Neural cell (in vitro differentiated cells): ENCODE data around the gene HECW1. TPM values are rescaled to one million over a fixed set of nuclear protein-coding genes. Genes with fewer than 3 reads are reported as not detected.
"Not testable (repeated sequence)": the region's sequence is repeated elsewhere in the genome, so short reads cannot be mapped to it uniquely, and the experiment has no call there.

Source experiments
- H2AFZ ChIP-seq: fragments of 200-600, 300-800 bp; sonication (generic), shearing (Covaris generic); 2 replicates; pipeline ENCODE4 v1.6.0; 2014; ENCODE audit warnings: low read depth, mild to moderate bottlenecking, antibody characterized with exemption, low read length, moderate library complexity
- H3F3A ChIP-seq: fragments of 200-600 bp; shearing (Covaris generic); 2 replicates; pipeline ENCODE4 v1.6.1; 2016; ENCODE audit warnings: mild to moderate bottlenecking, moderate library complexity, mixed read lengths, antibody characterized with exemption, low read length; ENCODE audit not compliant: insufficient read depth, poor library complexity, severe bottlenecking
- H3K27ac ChIP-seq: fragments of 200-600, 300-800 bp; sonication (generic), shearing (Covaris generic); 2 replicates; pipeline ENCODE4 v1.5.1; 2014; ENCODE audit warnings: mild to moderate bottlenecking, low read length, moderate library complexity
- H3K27me3 ChIP-seq: fragments of 300-800, 200-600 bp; sonication (generic), shearing (Covaris generic); 2 replicates; pipeline ENCODE4 v1.6.0; 2014; ENCODE audit warnings: mild to moderate bottlenecking, low read depth, low read length, moderate library complexity; ENCODE audit not compliant: insufficient read depth
- H3K36me3 ChIP-seq: fragments of 300-800, 200-600 bp; sonication (generic), shearing (Covaris generic); 2 replicates; pipeline ENCODE4 v1.5.1; 2014; ENCODE audit warnings: mild to moderate bottlenecking, antibody characterized with exemption, low read length, moderate library complexity; ENCODE audit not compliant: insufficient read depth
- H3K4me2 ChIP-seq: fragments of 300-800, 200-600 bp; sonication (generic), shearing (Covaris generic); 2 replicates; pipeline ENCODE4 v1.6.0; 2014; ENCODE audit warnings: mild to moderate bottlenecking, low read length
- H3K4me3 ChIP-seq: fragments of 300-800, 200-600 bp; sonication (generic), shearing (Covaris generic); 2 replicates; pipeline ENCODE4 v1.5.1; 2014; ENCODE audit warnings: mild to moderate bottlenecking, low read length, moderate library complexity
- H3K79me2 ChIP-seq: fragments of 200-600 bp; shearing (Covaris generic); replicated peaks from 2 replicates; pipeline ENCODE4 v1.6.0; 2014; ENCODE audit warnings: mild to moderate bottlenecking, low read length, moderate library complexity; ENCODE audit not compliant: insufficient read depth
- H3K9ac ChIP-seq: fragments of 300-800, 200-600 bp; sonication (generic), shearing (Covaris generic); 2 replicates; pipeline ENCODE4 v1.6.1; 2016; ENCODE audit warnings: mild to moderate bottlenecking, low read length, mixed read lengths
- H3K9me2 ChIP-seq: fragments of 200-600 bp; shearing (Covaris generic); 2 replicates; pipeline ENCODE4 v1.6.1; 2016; ENCODE audit warnings: mild to moderate bottlenecking, low read length, mixed read lengths; ENCODE audit not compliant: insufficient read depth
- H3K9me3 ChIP-seq: fragments of 200-600, 300-800 bp; sonication (generic), shearing (Covaris generic); 2 replicates; pipeline ENCODE4 v1.6.1; 2016; ENCODE audit warnings: mild to moderate bottlenecking, mixed run types, low read length, moderate library complexity, mixed read lengths
- H4K20me1 ChIP-seq: fragments of 200-600 bp; shearing (Covaris generic); 2 replicates; pipeline ENCODE4 v1.6.1; 2016; ENCODE audit warnings: mild to moderate bottlenecking, mixed run types; ENCODE audit not compliant: insufficient read depth
- EP300 ChIP-seq: fragments of 450-650 bp; conservative IDR thresholded peaks from 2 replicates; pipeline ENCODE4 v1.6.1; 2014; ENCODE audit warnings: antibody characterized with exemption, mild to moderate bottlenecking, moderate library complexity; ENCODE audit not compliant: poor library complexity, severe bottlenecking
- EZH2 ChIP-seq: fragments of 200-600, 300-800 bp; shearing (Covaris generic), sonication (generic); IDR thresholded peaks from 2 replicates; pipeline ENCODE4 v1.6.1; 2014; ENCODE audit warnings: antibody characterized with exemption, low read length, borderline replicate concordance, mild to moderate bottlenecking; ENCODE audit not compliant: insufficient read depth, poor library complexity, severe bottlenecking
- MXI1 ChIP-seq: fragments of 450-650 bp; conservative IDR thresholded peaks from 2 replicates; pipeline ENCODE4 v1.6.1; 2014; ENCODE audit warnings: antibody characterized with exemption, mild to moderate bottlenecking; ENCODE audit not compliant: poor library complexity, severe bottlenecking
- POLR2AphosphoS5 ChIP-seq: IDR thresholded peaks from 2 replicates; pipeline ENCODE4 v1.6.1; 2012
- RAD21 ChIP-seq: fragments of 450-650 bp; conservative IDR thresholded peaks from 2 replicates; pipeline ENCODE4 v1.6.1; 2014; ENCODE audit warnings: antibody characterized with exemption, mild to moderate bottlenecking, moderate library complexity
- SMC3 ChIP-seq: fragments of 450-650 bp; conservative IDR thresholded peaks from 2 replicates; pipeline ENCODE4 v1.6.1; 2014; ENCODE audit warnings: antibody characterized with exemption, mild to moderate bottlenecking, moderate library complexity; ENCODE audit not compliant: poor library complexity
- TAF1 ChIP-seq: IDR thresholded peaks from 2 replicates; pipeline ENCODE4 v1.6.1; 2012; ENCODE audit warnings: low read depth
- polyA plus RNA-seq: library from polyadenylated mRNA; depleted of rRNA; stranded (reverse); fragments of >200 nt; gene quantifications from 2 replicates; pipeline ENCODE4 v1.2.3, GENCODE V29; 2014
- TF ChIP-seq, protein P1 (sequence below): IDR thresholded peaks from 2 replicates; pipeline ENCODE4 v1.6.1; 2012; ENCODE audit warnings: borderline replicate concordance
- TF ChIP-seq, protein P2 (sequence below): fragments of 450-650 bp; IDR thresholded peaks from 2 replicates; pipeline ENCODE4 v1.5.1; 2014; ENCODE audit warnings: antibody characterized with exemption, mild to moderate bottlenecking, moderate library complexity; ENCODE audit not compliant: poor library complexity, severe bottlenecking

HECW1 gene
- polyA plus RNA-seq, 1 donor from 2014 or later, result 13.8 TPM

DNA sequence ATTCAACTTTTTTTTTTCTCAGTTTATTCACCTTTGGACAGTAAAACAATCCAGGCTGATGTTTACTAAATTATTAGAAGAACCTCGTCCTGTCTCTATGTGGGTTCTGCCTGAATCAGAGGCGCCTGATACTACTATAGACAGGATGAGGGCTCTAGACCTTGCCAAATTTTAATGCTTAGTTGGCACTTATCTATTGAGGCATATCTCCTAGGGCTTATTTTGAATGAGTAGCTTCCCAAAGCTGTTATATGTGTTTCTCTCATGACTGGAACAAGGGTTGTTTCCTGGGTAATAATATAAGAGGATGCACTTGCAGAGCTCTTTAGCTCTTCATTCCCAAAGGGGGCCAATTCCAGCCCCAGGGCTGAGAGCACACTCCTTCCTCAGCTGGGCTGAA, 23.6 kb downstream of the HECW1 start:
- no peaks in the 10 kb centered on the region for H3K27me3 ChIP-seq
- no peaks in the 10 kb centered on the region for H4K20me1 ChIP-seq
- no peaks in the 10 kb centered on the region for H3K9me2 ChIP-seq
- H3K36me3 ChIP-seq, result peaks cover 2% of the 10 kb centered on the region
- no peak overlapping the region for H2AFZ ChIP-seq
- H3K4me2 ChIP-seq, result no peak overlapping the region
- H3K27ac ChIP-seq, result no peak overlapping the region
- H3K9ac ChIP-seq, result no peak overlapping the region
- TF ChIP-seq EZH2, result no peak
- TF ChIP-seq SMC3, result no peak
- no peak for TF ChIP-seq POLR2AphosphoS5
- TF ChIP-seq RAD21, result no peak
- TF ChIP-seq MXI1, result no peak
- TF ChIP-seq EP300, result no peak
- TF ChIP-seq, protein P1, sequence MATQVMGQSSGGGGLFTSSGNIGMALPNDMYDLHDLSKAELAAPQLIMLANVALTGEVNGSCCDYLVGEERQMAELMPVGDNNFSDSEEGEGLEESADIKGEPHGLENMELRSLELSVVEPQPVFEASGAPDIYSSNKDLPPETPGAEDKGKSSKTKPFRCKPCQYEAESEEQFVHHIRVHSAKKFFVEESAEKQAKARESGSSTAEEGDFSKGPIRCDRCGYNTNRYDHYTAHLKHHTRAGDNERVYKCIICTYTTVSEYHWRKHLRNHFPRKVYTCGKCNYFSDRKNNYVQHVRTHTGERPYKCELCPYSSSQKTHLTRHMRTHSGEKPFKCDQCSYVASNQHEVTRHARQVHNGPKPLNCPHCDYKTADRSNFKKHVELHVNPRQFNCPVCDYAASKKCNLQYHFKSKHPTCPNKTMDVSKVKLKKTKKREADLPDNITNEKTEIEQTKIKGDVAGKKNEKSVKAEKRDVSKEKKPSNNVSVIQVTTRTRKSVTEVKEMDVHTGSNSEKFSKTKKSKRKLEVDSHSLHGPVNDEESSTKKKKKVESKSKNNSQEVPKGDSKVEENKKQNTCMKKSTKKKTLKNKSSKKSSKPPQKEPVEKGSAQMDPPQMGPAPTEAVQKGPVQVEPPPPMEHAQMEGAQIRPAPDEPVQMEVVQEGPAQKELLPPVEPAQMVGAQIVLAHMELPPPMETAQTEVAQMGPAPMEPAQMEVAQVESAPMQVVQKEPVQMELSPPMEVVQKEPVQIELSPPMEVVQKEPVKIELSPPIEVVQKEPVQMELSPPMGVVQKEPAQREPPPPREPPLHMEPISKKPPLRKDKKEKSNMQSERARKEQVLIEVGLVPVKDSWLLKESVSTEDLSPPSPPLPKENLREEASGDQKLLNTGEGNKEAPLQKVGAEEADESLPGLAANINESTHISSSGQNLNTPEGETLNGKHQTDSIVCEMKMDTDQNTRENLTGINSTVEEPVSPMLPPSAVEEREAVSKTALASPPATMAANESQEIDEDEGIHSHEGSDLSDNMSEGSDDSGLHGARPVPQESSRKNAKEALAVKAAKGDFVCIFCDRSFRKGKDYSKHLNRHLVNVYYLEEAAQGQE, result no peak
- TF ChIP-seq, protein P2, sequence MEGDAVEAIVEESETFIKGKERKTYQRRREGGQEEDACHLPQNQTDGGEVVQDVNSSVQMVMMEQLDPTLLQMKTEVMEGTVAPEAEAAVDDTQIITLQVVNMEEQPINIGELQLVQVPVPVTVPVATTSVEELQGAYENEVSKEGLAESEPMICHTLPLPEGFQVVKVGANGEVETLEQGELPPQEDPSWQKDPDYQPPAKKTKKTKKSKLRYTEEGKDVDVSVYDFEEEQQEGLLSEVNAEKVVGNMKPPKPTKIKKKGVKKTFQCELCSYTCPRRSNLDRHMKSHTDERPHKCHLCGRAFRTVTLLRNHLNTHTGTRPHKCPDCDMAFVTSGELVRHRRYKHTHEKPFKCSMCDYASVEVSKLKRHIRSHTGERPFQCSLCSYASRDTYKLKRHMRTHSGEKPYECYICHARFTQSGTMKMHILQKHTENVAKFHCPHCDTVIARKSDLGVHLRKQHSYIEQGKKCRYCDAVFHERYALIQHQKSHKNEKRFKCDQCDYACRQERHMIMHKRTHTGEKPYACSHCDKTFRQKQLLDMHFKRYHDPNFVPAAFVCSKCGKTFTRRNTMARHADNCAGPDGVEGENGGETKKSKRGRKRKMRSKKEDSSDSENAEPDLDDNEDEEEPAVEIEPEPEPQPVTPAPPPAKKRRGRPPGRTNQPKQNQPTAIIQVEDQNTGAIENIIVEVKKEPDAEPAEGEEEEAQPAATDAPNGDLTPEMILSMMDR, result no peak
- no peak for TF ChIP-seq TAF1
- no peaks in the 10 kb centered on the region for H3K9me3 ChIP-seq
- no peaks in the 10 kb centered on the region for H3K79me2 ChIP-seq
- no peak overlapping the region for H3K4me3 ChIP-seq
- no peaks in the 10 kb centered on the region for H3F3A ChIP-seq

- H3K27me3 ChIP-seq, H3K4me3 ChIP-seq, H3K9me3 ChIP-seq, H3K27ac ChIP-seq, H3K9ac ChIP-seq, H3F3A ChIP-seq, H3K79me2 ChIP-seq, H2AFZ ChIP-seq, H3K9me2 ChIP-seq, H4K20me1 ChIP-seq, H3K36me3 ChIP-seq, H3K4me2 ChIP-seq: not testable (repeated sequence)
These were observed 24.8 kb downstream of the HECW1 start for GRCh38 chr7:43137121-43137744.

GRCh38 chr7:43137811-43138210, 25.4 kb downstream of the HECW1 start:
- Histone ChIP-seq H3K4me2 (no peak overlapping the region), H3K9me2 (no peaks in the 10 kb centered on the region), H3K27me3 (no peaks in the 10 kb centered on the region), H4K20me1 (no peaks in the 10 kb centered on the region), H3K79me2 (no peaks in the 10 kb centered on the region), H3K4me3 (no peak overlapping the region), H3K36me3 (peaks cover 4% of the 10 kb centered on the region), H3F3A (no peaks in the 10 kb centered on the region), H3K9me3 (no peaks in the 10 kb centered on the region), H2AFZ (no peak overlapping the region), H3K9ac (no peak overlapping the region), H3K27ac (no peak overlapping the region)
- TF ChIP-seq TAF1 (no peak), RAD21 (no peak), POLR2AphosphoS5 (no peak), MXI1 (no peak), EP300 (no peak), EZH2 (no peak), SMC3 (no peak)
- TF ChIP-seq, protein P2, result no peak
- TF ChIP-seq, protein P1, result no peak
